ENCODE measurements around the gene PEX26.

The PEX26 gene

DNA sequence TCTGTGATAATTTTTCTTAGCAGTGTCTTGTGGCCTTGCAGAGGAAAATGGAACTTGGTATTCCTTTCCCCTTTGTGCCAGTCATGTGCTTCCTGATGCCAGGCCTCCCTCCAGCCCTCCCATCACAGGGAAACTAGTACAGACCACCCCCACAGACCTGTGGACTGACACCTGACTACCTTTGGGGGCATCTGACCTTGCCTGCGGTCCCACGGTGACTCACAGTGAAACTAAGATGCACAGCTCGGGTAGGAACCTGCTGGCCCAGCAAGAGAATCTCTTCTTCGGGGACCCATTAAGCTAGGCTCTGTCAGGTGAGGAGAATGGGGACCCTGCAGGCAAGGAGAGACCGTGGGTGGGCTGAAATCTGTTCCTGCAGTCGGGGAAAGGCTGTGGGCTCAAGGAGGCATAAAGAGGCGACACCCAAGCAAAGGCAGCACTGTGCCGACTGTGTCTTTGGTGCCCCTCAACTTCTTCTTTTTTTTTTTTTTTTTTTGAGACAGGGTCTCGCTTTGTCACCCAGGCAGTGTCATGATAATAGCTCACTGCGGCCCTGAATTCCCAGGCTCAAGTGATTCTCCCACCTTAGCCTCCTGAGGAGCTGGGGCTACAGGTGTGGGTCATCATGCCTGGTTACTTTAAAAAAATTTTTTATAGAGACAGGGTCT, 20.8 kb upstream of the PEX26 start:
- no peaks in the 10 kb centered on the region for H3K4me1 ChIP-seq (ENCODE audit: control insufficient read depth, insufficient read depth, low read length, poor library complexity, severe bottlenecking)
- H3K9me3 ChIP-seq (ENCODE audit: control insufficient read depth, low read length): no peaks in the 10 kb centered on the region
- H3K36me3 ChIP-seq (ENCODE audit: control insufficient read depth, insufficient read depth, low read length): no peaks in the 10 kb centered on the region
- no peaks in the 10 kb centered on the region for H3K27me3 ChIP-seq (replicated peaks; ENCODE audit: control insufficient read depth, insufficient read depth, low read length, poor library complexity, severe bottlenecking)
- H3K4me3 ChIP-seq (ENCODE audit: insufficient read depth, low read depth, low read length, poor library complexity, severe bottlenecking): no peak overlapping the region
- H3K27ac ChIP-seq (ENCODE audit: insufficient read depth, low read length, poor library complexity, severe bottlenecking): no peak overlapping the region
- no peak for DNase-seq

DNA sequence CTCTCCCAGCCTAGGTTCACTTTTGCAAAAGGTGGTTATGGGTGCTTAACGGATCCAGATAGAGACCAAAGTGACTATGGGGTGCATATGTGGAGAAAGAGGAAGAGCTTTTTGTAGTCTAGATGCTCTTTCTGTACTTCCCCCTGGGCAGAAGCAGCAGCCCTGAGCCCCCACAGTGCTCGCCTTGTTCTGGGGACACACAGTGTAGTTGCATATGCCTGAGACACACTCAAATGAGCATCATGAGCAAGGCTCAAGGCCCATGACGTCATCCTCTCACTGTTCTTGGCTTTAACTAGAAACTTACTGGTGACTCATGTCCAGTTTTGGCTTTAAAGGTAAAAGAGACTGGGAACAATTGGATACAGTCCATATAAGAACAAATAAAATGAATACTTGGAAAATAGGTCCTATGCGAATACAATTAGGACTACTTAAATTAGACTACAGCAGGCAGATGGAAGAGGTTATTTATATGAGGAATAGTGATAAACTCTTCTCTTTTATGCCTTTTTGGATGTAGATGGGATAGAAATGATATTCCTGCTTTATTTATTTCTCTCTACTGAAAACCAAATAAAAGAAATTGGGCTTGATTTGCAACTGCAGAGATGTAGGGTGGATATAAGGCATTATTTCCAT, 20.1 kb upstream of the PEX26 start:
- Histone ChIP-seq H3K36me3 (ENCODE audit: control insufficient read depth, insufficient read depth, low read length) (no peaks in the 10 kb centered on the region), H3K4me3 (ENCODE audit: insufficient read depth, low read depth, low read length, poor library complexity, severe bottlenecking) (no peak overlapping the region), H3K27me3 (replicated peaks; ENCODE audit: control insufficient read depth, insufficient read depth, low read length, poor library complexity, severe bottlenecking) (no peaks in the 10 kb centered on the region), H3K27ac (ENCODE audit: insufficient read depth, low read length, poor library complexity, severe bottlenecking) (no peak overlapping the region), H3K9me3 (ENCODE audit: control insufficient read depth, low read length) (no peaks in the 10 kb centered on the region), H3K4me1 (ENCODE audit: control insufficient read depth, insufficient read depth, low read length, poor library complexity, severe bottlenecking) (no peaks in the 10 kb centered on the region)
- no peak for DNase-seq

DNA sequence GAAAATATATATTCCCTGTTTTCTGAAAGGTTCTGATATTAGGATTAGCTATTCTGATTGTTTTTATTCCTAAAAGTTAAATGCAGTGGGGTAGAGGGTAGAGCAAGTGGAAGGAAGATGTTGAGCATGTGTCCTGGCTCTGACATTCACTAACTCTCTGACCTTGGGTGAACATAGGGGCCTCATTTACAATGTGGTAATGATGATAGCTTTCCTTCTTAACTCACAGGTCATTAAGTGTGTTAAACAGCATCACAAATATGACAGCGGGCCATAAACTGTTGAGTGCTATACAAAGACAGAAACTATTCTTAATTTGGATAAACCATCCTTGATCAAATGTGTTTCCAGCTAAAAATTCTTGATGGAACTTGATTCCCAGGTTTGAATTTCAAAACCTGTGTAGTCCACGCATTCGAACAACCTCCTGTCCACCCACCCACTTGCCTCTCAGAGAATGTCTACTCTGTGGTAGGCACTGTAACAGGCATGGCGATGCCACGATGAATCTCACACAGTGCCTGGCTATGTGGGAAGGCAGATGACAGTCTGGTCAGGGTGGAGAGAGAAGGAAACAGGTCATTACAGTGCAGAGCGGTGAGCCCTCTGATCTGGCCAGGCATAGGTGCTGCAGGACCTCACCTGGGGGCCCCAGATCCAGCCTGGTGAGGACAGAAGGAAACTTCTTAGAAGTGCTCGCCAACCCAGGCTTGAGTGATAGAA, 19.3 kb upstream of the PEX26 start:
- Histone ChIP-seq H3K9me3 (ENCODE audit: control insufficient read depth, low read length) (no peaks in the 10 kb centered on the region), H3K36me3 (ENCODE audit: control insufficient read depth, insufficient read depth, low read length) (no peaks in the 10 kb centered on the region), H3K4me1 (ENCODE audit: control insufficient read depth, insufficient read depth, low read length, poor library complexity, severe bottlenecking) (no peaks in the 10 kb centered on the region), H3K27ac (ENCODE audit: insufficient read depth, low read length, poor library complexity, severe bottlenecking) (no peak overlapping the region), H3K27me3 (replicated peaks; ENCODE audit: control insufficient read depth, insufficient read depth, low read length, poor library complexity, severe bottlenecking) (no peaks in the 10 kb centered on the region), H3K4me3 (ENCODE audit: insufficient read depth, low read depth, low read length, poor library complexity, severe bottlenecking) (no peak overlapping the region)
- no peak for DNase-seq

DNA sequence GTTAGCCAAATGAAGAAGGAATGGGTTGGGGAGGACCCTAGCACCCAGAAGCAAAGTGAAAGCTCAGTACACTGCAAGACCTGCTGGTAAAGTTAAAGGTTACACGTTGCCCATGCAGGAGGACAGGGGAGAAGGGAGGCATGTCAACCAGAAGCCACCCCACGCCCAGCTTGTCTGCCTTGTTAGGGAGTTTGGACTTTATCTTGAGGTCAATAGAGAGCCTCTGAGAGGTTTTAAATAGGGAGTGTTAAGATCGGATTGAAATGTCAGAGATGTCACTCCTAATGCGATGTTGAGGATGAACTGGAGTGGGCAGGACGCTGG, 18.7 kb upstream of the PEX26 start:
- no peaks in the 10 kb centered on the region for H3K9me3 ChIP-seq (ENCODE audit: control insufficient read depth, low read length)
- DNase-seq: no peak
- no peaks in the 10 kb centered on the region for H3K4me1 ChIP-seq (ENCODE audit: control insufficient read depth, insufficient read depth, low read length, poor library complexity, severe bottlenecking)
- no peak overlapping the region for H3K4me3 ChIP-seq (ENCODE audit: insufficient read depth, low read depth, low read length, poor library complexity, severe bottlenecking)
- no peak overlapping the region for H3K27ac ChIP-seq (ENCODE audit: insufficient read depth, low read length, poor library complexity, severe bottlenecking)
- no peaks in the 10 kb centered on the region for H3K27me3 ChIP-seq (replicated peaks; ENCODE audit: control insufficient read depth, insufficient read depth, low read length, poor library complexity, severe bottlenecking)
- H3K36me3 ChIP-seq (ENCODE audit: control insufficient read depth, insufficient read depth, low read length): no peaks in the 10 kb centered on the region

DNA sequence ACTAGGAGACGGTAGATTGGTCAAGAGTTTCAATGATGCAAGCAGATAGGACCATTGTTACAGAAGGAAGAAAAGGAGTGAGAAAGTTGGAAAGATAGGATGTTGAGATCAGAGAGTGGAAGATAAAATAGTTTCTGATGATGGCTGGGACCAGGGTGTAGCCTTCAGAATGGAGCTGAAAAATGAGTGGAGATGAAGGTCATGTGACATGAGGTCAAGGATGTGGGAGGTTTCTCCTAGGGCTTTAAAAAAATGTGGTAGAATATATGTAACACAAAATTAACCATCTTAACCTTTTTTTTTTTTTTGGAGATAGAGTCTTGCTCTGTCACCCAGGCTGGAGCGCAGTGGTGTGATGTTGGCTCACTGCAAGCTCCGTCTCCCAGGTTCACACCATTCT, 18.3 kb upstream of the PEX26 start:
- no peaks in the 10 kb centered on the region for H3K9me3 ChIP-seq (ENCODE audit: control insufficient read depth, low read length)
- H3K36me3 ChIP-seq (ENCODE audit: control insufficient read depth, insufficient read depth, low read length): no peaks in the 10 kb centered on the region
- no peaks in the 10 kb centered on the region for H3K27me3 ChIP-seq (replicated peaks; ENCODE audit: control insufficient read depth, insufficient read depth, low read length, poor library complexity, severe bottlenecking)
- no peak overlapping the region for H3K4me3 ChIP-seq (ENCODE audit: insufficient read depth, low read depth, low read length, poor library complexity, severe bottlenecking)
- DNase-seq: no peak
- H3K4me1 ChIP-seq (ENCODE audit: control insufficient read depth, insufficient read depth, low read length, poor library complexity, severe bottlenecking): no peaks in the 10 kb centered on the region
- H3K27ac ChIP-seq (ENCODE audit: insufficient read depth, low read length, poor library complexity, severe bottlenecking): no peak overlapping the region

DNA sequence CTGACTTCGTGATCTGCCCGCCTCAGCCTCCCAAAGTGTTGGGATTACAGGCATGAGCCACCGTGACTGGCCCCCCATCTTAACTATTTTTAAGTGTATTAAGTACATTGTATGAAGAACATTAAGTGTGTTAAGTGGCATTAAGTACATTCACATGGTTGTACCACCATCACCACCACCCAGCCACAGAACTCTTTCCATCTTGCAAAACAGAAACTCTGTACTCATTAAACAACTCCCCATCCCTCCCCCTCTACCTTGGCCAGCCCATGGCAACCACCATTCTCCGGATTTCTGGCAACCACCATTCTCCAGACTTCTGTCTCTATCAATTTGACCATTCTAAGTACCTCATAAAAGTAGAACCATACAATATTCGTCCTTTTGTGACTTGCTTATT, 17.8 kb upstream of the PEX26 start:
- no peaks in the 10 kb centered on the region for H3K27me3 ChIP-seq (replicated peaks; ENCODE audit: control insufficient read depth, insufficient read depth, low read length, poor library complexity, severe bottlenecking)
- H3K4me1 ChIP-seq (ENCODE audit: control insufficient read depth, insufficient read depth, low read length, poor library complexity, severe bottlenecking): no peaks in the 10 kb centered on the region

DNA sequence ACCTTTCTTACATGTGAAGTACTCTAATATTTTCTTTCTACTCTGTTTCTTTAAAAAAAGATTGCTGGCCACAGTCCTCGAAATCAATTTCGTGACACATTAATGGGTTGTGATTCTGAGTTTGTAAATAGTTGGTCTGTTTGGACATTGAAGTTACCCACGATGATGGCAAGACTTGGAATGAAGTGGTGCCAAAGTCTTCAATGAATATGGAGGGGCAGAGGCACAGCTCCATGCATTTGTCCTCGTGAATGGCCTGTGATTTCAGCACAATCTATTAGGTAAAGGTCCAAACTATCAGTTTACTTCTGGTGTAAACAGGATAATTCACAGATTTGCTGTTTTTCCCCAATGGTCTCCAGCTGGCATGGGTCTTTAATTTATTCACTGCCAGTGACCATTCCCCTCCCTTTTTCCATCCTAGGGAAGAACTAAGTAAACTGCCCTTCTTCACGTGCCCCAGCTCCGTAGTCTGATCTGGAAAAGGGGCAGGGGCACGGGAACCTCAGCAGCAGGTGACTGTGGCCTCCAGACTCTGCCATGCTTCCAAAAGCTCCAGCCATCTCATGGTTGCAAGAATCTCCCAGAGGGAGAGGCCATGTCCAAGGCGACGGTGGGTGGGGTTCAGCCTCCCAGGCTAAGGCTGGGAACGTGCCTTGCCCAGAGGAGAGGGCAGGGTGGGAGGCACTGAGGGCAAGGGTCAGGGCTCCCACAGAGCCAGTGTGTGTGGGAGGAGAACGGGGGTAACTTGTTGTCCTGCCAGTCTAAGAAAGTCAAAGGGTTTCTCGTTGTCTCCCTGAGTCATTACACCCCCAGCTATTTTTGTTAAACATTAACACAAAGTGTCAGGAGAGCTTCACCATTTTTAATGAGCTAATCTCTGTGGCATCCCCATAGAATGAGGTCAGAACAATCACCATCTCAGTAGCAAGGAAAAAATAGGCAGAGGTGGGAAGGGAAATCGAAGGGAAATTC, 16.9 kb upstream of the PEX26 start:
- H3K36me3 ChIP-seq (ENCODE audit: control insufficient read depth, insufficient read depth, low read length): no peaks in the 10 kb centered on the region
- no peak overlapping the region for H3K4me3 ChIP-seq (ENCODE audit: insufficient read depth, low read depth, low read length, poor library complexity, severe bottlenecking)
- H3K27ac ChIP-seq (ENCODE audit: insufficient read depth, low read length, poor library complexity, severe bottlenecking): no peak overlapping the region
- no peak for DNase-seq
- H3K27me3 ChIP-seq (replicated peaks; ENCODE audit: control insufficient read depth, insufficient read depth, low read length, poor library complexity, severe bottlenecking): no peaks in the 10 kb centered on the region
- H3K4me1 ChIP-seq (ENCODE audit: control insufficient read depth, insufficient read depth, low read length, poor library complexity, severe bottlenecking): no peaks in the 10 kb centered on the region
- no peaks in the 10 kb centered on the region for H3K9me3 ChIP-seq (ENCODE audit: control insufficient read depth, low read length)

More for the DNA sequence above, 17.8 kb upstream of the PEX26 start:
- Histone ChIP-seq H3K9me3 (ENCODE audit: control insufficient read depth, low read length) (no peaks in the 10 kb centered on the region), H3K36me3 (ENCODE audit: control insufficient read depth, insufficient read depth, low read length) (no peaks in the 10 kb centered on the region), H3K4me3 (ENCODE audit: insufficient read depth, low read depth, low read length, poor library complexity, severe bottlenecking) (no peak overlapping the region), H3K27ac (ENCODE audit: insufficient read depth, low read length, poor library complexity, severe bottlenecking) (no peak overlapping the region)
- no peak for DNase-seq

DNA sequence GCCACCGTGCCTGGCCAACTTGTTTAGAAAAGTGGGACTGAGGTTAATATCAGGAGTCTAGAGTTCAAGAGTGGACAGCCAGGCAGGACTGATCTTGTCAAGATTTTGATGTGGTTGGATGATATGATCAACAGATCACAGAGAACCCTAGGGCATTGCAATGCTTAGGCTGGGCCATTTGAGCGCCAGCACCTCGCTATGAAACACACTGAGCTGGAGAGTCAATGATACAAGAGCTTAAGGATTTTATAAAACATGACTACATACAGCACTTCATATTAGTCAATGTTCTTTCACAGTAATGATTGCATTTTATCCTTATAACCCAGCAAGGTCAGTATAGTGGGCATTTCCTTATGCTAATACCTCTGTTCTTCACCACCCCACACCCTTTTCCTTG, 15.4 kb upstream of the PEX26 start:
- Histone ChIP-seq H3K4me3 (ENCODE audit: insufficient read depth, low read depth, low read length, poor library complexity, severe bottlenecking) (no peak overlapping the region), H3K27me3 (replicated peaks; ENCODE audit: control insufficient read depth, insufficient read depth, low read length, poor library complexity, severe bottlenecking) (no peaks in the 10 kb centered on the region), H3K9me3 (ENCODE audit: control insufficient read depth, low read length) (no peaks in the 10 kb centered on the region), H3K4me1 (ENCODE audit: control insufficient read depth, insufficient read depth, low read length, poor library complexity, severe bottlenecking) (no peaks in the 10 kb centered on the region), H3K36me3 (ENCODE audit: control insufficient read depth, insufficient read depth, low read length) (no peaks in the 10 kb centered on the region), H3K27ac (ENCODE audit: insufficient read depth, low read length, poor library complexity, severe bottlenecking) (no peak overlapping the region)
- no peak for DNase-seq

DNA sequence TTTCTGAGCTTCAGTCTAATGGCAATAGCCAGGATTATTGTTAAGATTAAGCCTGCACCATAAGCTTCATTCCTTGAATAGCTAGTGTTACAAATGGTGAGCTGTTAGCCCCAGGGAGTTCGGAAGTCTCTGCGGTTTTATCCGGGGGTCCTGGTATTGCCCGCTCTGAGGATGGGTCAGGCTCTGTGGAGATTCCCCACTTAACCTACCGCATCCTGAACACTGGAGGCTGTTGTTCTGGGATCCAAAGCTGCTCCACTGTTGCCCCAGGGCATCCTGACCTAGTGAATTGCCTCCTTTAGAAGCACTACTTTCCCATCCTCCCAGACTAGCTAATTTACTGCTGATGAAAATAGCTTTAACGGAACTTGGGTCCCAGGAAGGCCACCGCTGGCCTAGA, 14.5 kb upstream of the PEX26 start:
- Histone ChIP-seq H3K4me1 (ENCODE audit: control insufficient read depth, insufficient read depth, low read length, poor library complexity, severe bottlenecking) (no peaks in the 10 kb centered on the region), H3K36me3 (ENCODE audit: control insufficient read depth, insufficient read depth, low read length) (no peaks in the 10 kb centered on the region)

More for the DNA sequence above, 14.5 kb upstream of the PEX26 start:
- no peak for DNase-seq
- Histone ChIP-seq H3K4me3 (ENCODE audit: insufficient read depth, low read depth, low read length, poor library complexity, severe bottlenecking) (no peak overlapping the region), H3K9me3 (ENCODE audit: control insufficient read depth, low read length) (no peaks in the 10 kb centered on the region), H3K27me3 (replicated peaks; ENCODE audit: control insufficient read depth, insufficient read depth, low read length, poor library complexity, severe bottlenecking) (no peaks in the 10 kb centered on the region), H3K27ac (ENCODE audit: insufficient read depth, low read length, poor library complexity, severe bottlenecking) (no peak overlapping the region)
